DOHH2 (cell line): ENCODE measurements around the gene CADPS2.

Source experiments
- H3F3A ChIP-seq: fragments of 200-600 bp; sonication (generic), shearing (Covaris generic); 2 replicates; pipeline ENCODE4 v1.6.0; 2016; ENCODE audit warnings: antibody characterized with exemption, mild to moderate bottlenecking; ENCODE audit not compliant: control insufficient read depth, insufficient read depth
- H3K27ac ChIP-seq: fragments of 200-600 bp; sonication (generic); 2 replicates; pipeline ENCODE4 v1.5.1; 2014; ENCODE audit warnings: low read depth, mild to moderate bottlenecking, low read length, moderate library complexity
- H3K27me3 ChIP-seq: fragments of 200-600 bp; sonication (generic); 2 replicates; pipeline ENCODE4 v1.6.1; 2014; ENCODE audit warnings: mild to moderate bottlenecking, low read length, mixed read lengths; ENCODE audit not compliant: control insufficient read depth
- H3K36me3 ChIP-seq: fragments of 200-600 bp; sonication (generic); 2 replicates; pipeline ENCODE4 v1.6.1; 2014; ENCODE audit warnings: mild to moderate bottlenecking, low read length, moderate library complexity, mixed read lengths; ENCODE audit not compliant: control insufficient read depth
- H3K4me1 ChIP-seq: fragments of 200-600 bp; sonication (generic); 2 replicates; pipeline ENCODE4 v1.6.1; 2014; ENCODE audit warnings: mild to moderate bottlenecking, low read length, mixed read lengths; ENCODE audit not compliant: control insufficient read depth
- H3K4me2 ChIP-seq: fragments of 200-600 bp; sonication (generic); 2 replicates; pipeline ENCODE4 v1.6.0; 2014; ENCODE audit warnings: mild to moderate bottlenecking, low read length, moderate library complexity
- H3K4me3 ChIP-seq: fragments of 200-600 bp; sonication (generic); 2 replicates; pipeline ENCODE4 v1.5.1; 2014; ENCODE audit warnings: mild to moderate bottlenecking, low read length, mixed read lengths
- H3K79me2 ChIP-seq: fragments of 200-600 bp; sonication (generic); 2 replicates; pipeline ENCODE4 v1.6.1; 2014; ENCODE audit warnings: mild to moderate bottlenecking, low read length, mixed read lengths; ENCODE audit not compliant: control insufficient read depth
- H3K9me2 ChIP-seq: fragments of 200-600 bp; sonication (generic); replicated peaks from 2 replicates; pipeline ENCODE4 v1.6.1; 2014; ENCODE audit warnings: mild to moderate bottlenecking, low read length, mixed read lengths; ENCODE audit not compliant: control insufficient read depth
- H3K9me3 ChIP-seq: fragments of 200-600 bp; sonication (generic); 2 replicates; pipeline ENCODE4 v1.6.1; 2014; ENCODE audit warnings: antibody characterized with exemption, low read length, mixed read lengths; ENCODE audit not compliant: control insufficient read depth, insufficient read depth
- H4K20me1 ChIP-seq: fragments of 200-600 bp; sonication (generic); 2 replicates; pipeline ENCODE4 v1.6.0; 2014; ENCODE audit warnings: low read depth, mild to moderate bottlenecking, antibody characterized with exemption, low read length, moderate library complexity; ENCODE audit not compliant: control insufficient read depth, insufficient read depth
- CTCF ChIP-seq: fragments of 200-600 bp; sonication (generic); IDR thresholded peaks from one replicate; pipeline ENCODE4 v1.5.1; 2014; ENCODE audit warnings: antibody characterized with exemption, mild to moderate bottlenecking, low read depth, low read length; ENCODE audit not compliant: poor library complexity, severe bottlenecking
- EZH2phosphoT487 ChIP-seq: fragments of 200-600 bp; sonication (generic); IDR thresholded peaks from 2 replicates; pipeline ENCODE4 v1.6.1; 2017; ENCODE audit warnings: borderline replicate concordance, mild to moderate bottlenecking, antibody characterized with exemption, low read length, moderate library complexity, mixed read lengths

Gene CADPS2

GRCh38 chr7:122677149-122677548 lies 209.1 kb downstream of the CADPS2 start:
- H3K36me3 ChIP-seq, result no peaks in the 10 kb centered on the region
- H3F3A ChIP-seq, result no peaks in the 10 kb centered on the region
- TF ChIP-seq EZH2phosphoT487 (no peak), CTCF (no peak)
- H3K9me3 ChIP-seq, result peaks cover 7% of the 10 kb centered on the region; the same call in 1 of the 2 replicates
- H3K4me2 ChIP-seq, result no peak overlapping the region
- H3K4me1 ChIP-seq, result no peaks in the 10 kb centered on the region
- H3K27me3 ChIP-seq, result no peaks in the 10 kb centered on the region
- H3K9me2 ChIP-seq, result no peaks in the 10 kb centered on the region
- no peaks in the 10 kb centered on the region for H3K79me2 ChIP-seq
- no peak overlapping the region for H3K4me3 ChIP-seq
- no peaks in the 10 kb centered on the region for H4K20me1 ChIP-seq
- no peak overlapping the region for H3K27ac ChIP-seq

- Histone ChIP-seq H3K4me1 (no peaks in the 10 kb centered on the region), H3K9me3 (peaks cover 7% of the 10 kb centered on the region; the same call in 1 of the 2 replicates), H4K20me1 (no peaks in the 10 kb centered on the region), H3F3A (no peaks in the 10 kb centered on the region), H3K79me2 (no peaks in the 10 kb centered on the region), H3K27me3 (no peaks in the 10 kb centered on the region), H3K4me3 (no peak overlapping the region), H3K27ac (no peak overlapping the region), H3K36me3 (no peaks in the 10 kb centered on the region), H3K9me2 (no peaks in the 10 kb centered on the region), H3K4me2 (no peak overlapping the region)
- TF ChIP-seq CTCF (no peak), EZH2phosphoT487 (no peak)
These were observed 209.8 kb downstream of the CADPS2 start for GRCh38 chr7:122676466-122676865.

- Histone ChIP-seq H3K4me3 (no peak overlapping the region), H3K27me3 (no peaks in the 10 kb centered on the region), H3K79me2 (no peaks in the 10 kb centered on the region), H3K9me2 (no peaks in the 10 kb centered on the region), H3K27ac (no peak overlapping the region), H4K20me1 (no peaks in the 10 kb centered on the region), H3K36me3 (no peaks in the 10 kb centered on the region), H3K9me3 (peaks cover 7% of the 10 kb centered on the region; the same call in 1 of the 2 replicates), H3F3A (no peaks in the 10 kb centered on the region), H3K4me1 (no peaks in the 10 kb centered on the region), H3K4me2 (no peak overlapping the region)
- TF ChIP-seq EZH2phosphoT487, result no peak
- TF ChIP-seq CTCF, result no peak
These were observed 210.6 kb downstream of the CADPS2 start for GRCh38 chr7:122675621-122676020.

GRCh38 chr7:122675011-122675410 lies 211.2 kb downstream of the CADPS2 start:
- Histone ChIP-seq H3K4me2 (no peak overlapping the region), H3K9me2 (no peaks in the 10 kb centered on the region), H3K27ac (no peak overlapping the region), H3F3A (no peaks in the 10 kb centered on the region), H3K27me3 (no peaks in the 10 kb centered on the region), H4K20me1 (no peaks in the 10 kb centered on the region), H3K4me1 (no peaks in the 10 kb centered on the region), H3K4me3 (no peak overlapping the region), H3K9me3 (peaks cover 7% of the 10 kb centered on the region; the same call in 1 of the 2 replicates), H3K36me3 (no peaks in the 10 kb centered on the region), H3K79me2 (no peaks in the 10 kb centered on the region)
- TF ChIP-seq CTCF (no peak), EZH2phosphoT487 (no peak)
